ENCODE measurements around the gene IFRD2. TPM values are rescaled to one million over a fixed set of nuclear protein-coding genes. Genes with fewer than 3 reads are reported as not detected.
A peak's percentile ranks its signal among the peaks of the same experiment; 100 is the strongest.

Gene IFRD2
- total and polyA plus RNA-seq, 2 of the 13 experiments (the other 11 are each of a cell fraction or from before 2014, with no cell fraction given), result 32.8 to 96.1 TPM

DNA sequence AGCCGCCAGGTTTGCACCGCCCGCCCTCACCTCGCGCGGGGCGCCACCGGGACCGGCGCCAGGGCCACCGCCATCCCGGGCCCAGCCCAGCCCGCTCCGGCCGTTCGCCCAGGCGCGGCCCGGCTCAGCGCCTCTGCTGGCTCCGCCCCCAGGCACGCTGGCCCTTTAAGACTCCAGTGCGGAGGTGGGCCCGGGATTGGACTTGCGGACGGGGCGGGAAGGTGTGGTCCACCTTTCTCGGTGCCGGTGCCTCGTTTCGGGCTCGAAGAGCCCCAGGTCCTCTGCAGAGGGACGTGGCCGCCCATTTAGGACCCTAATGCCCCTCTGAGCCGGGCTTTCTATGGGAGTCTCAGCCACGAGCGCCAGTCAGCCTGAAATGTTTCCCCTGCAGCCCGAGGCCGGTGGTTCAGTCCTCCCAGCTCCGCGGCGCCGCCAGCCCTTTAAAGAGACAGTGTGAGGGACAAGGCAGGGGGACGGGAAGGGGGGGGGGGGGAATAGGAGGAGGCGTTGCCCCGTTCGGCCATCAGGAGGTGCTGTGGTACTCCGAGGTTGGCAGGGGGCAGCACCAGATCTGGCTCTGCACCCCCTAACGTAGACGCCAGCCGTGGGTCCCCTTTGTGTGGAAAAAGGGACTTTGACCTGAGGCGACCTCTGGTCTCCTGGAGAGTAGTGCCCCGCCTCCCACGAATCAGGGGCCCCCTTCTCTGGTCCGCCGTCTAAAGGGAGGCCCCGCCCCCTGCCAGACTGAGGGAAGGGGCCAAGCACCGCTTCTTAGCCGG, 29.3 kb upstream of the IFRD2 start (continued):
- TF ChIP-seq TBX3 (IDR thresholded peaks at IDR 0.05; ENCODE audit: borderline replicate concordance) (peak; percentile 31; the same call in 1 of the 2 replicates), SMAD1 (CRISPR knock-in tag; IDR thresholded peaks at IDR 0.05; ENCODE audit: borderline replicate concordance, low read depth) (no peak), HMGA1 (CRISPR knock-in tag; conservative IDR thresholded peaks at IDR 0.05) (no peak), SMC3 (IDR thresholded peaks at IDR 0.05; ENCODE audit: low read length) (peak; percentile 15), ZNF24 (IDR thresholded peaks at IDR 0.05) (no peak), EZH2 (conservative IDR thresholded peaks at IDR 0.05; ENCODE audit: low read depth, low read length) (no peak), BRCA1 (CRISPR knock-in tag; IDR thresholded peaks at IDR 0.05) (no peak), KLF16 (CRISPR knock-in tag; IDR thresholded peaks at IDR 0.05) (peak in 1 of 2 experiments; percentile 11; a peak in 1 of 4 replicates), BHLHE40 (IDR thresholded peaks at IDR 0.05; ENCODE audit: low read length) (peak; percentile 95), ZFX (CRISPR knock-in tag; IDR thresholded peaks at IDR 0.05; ENCODE audit: low read depth) (peak; percentile 74), ZNF232 (CRISPR knock-in tag; IDR thresholded peaks at IDR 0.05; ENCODE audit: borderline replicate concordance) (peak; percentile 26; the same call in 1 of the 2 replicates), FOSL2 (CRISPR knock-in tag; IDR thresholded peaks at IDR 0.05) (no peak; the same call in 1 of the 2 replicates), ZNF260 (CRISPR knock-in tag; IDR thresholded peaks at IDR 0.05; ENCODE audit: borderline replicate concordance, low read depth) (no peak), ZNF326 (CRISPR knock-in tag; IDR thresholded peaks at IDR 0.05; ENCODE audit: borderline replicate concordance) (no peak), HMG20B (CRISPR knock-in tag; conservative IDR thresholded peaks at IDR 0.05) (no peak), BORCS8-MEF2B (CRISPR knock-in tag; IDR thresholded peaks at IDR 0.05) (no peak), RFXAP (CRISPR knock-in tag; IDR thresholded peaks at IDR 0.05; ENCODE audit: borderline replicate concordance) (peak; percentile 76; the same call in 1 of the 2 replicates), RBFOX2 (IDR thresholded peaks at IDR 0.05; ENCODE audit: low read depth, low read length) (peak; percentile 92), TEAD2 (CRISPR knock-in tag; IDR thresholded peaks at IDR 0.05) (no peak), RFX5 (IDR thresholded peaks at IDR 0.05; ENCODE audit: low read depth, low read length) (no peak), FOXA1 (IDR thresholded peaks at IDR 0.05) (no peak), FOXA1 (CRISPR knock-in tag; IDR thresholded peaks at IDR 0.05) (no peak)
- TF ChIP-seq, protein P1, sequence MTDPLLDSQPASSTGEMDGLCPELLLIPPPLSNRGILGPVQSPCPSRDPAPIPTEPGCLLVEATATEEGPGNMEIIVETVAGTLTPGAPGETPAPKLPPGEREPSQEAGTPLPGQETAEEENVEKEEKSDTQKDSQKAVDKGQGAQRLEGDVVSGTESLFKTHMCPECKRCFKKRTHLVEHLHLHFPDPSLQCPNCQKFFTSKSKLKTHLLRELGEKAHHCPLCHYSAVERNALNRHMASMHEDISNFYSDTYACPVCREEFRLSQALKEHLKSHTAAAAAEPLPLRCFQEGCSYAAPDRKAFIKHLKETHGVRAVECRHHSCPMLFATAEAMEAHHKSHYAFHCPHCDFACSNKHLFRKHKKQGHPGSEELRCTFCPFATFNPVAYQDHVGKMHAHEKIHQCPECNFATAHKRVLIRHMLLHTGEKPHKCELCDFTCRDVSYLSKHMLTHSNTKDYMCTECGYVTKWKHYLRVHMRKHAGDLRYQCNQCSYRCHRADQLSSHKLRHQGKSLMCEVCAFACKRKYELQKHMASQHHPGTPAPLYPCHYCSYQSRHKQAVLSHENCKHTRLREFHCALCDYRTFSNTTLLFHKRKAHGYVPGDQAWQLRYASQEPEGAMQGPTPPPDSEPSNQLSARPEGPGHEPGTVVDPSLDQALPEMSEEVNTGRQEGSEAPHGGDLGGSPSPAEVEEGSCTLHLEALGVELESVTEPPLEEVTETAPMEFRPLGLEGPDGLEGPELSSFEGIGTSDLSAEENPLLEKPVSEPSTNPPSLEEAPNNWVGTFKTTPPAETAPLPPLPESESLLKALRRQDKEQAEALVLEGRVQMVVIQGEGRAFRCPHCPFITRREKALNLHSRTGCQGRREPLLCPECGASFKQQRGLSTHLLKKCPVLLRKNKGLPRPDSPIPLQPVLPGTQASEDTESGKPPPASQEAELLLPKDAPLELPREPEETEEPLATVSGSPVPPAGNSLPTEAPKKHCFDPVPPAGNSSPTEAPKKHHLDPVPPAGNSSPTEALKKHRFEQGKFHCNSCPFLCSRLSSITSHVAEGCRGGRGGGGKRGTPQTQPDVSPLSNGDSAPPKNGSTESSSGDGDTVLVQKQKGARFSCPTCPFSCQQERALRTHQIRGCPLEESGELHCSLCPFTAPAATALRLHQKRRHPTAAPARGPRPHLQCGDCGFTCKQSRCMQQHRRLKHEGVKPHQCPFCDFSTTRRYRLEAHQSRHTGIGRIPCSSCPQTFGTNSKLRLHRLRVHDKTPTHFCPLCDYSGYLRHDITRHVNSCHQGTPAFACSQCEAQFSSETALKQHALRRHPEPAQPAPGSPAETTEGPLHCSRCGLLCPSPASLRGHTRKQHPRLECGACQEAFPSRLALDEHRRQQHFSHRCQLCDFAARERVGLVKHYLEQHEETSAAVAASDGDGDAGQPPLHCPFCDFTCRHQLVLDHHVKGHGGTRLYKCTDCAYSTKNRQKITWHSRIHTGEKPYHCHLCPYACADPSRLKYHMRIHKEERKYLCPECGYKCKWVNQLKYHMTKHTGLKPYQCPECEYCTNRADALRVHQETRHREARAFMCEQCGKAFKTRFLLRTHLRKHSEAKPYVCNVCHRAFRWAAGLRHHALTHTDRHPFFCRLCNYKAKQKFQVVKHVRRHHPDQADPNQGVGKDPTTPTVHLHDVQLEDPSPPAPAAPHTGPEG (CRISPR knock-in tag; IDR thresholded peaks at IDR 0.05), result no peak
- TF ChIP-seq, protein P2, sequence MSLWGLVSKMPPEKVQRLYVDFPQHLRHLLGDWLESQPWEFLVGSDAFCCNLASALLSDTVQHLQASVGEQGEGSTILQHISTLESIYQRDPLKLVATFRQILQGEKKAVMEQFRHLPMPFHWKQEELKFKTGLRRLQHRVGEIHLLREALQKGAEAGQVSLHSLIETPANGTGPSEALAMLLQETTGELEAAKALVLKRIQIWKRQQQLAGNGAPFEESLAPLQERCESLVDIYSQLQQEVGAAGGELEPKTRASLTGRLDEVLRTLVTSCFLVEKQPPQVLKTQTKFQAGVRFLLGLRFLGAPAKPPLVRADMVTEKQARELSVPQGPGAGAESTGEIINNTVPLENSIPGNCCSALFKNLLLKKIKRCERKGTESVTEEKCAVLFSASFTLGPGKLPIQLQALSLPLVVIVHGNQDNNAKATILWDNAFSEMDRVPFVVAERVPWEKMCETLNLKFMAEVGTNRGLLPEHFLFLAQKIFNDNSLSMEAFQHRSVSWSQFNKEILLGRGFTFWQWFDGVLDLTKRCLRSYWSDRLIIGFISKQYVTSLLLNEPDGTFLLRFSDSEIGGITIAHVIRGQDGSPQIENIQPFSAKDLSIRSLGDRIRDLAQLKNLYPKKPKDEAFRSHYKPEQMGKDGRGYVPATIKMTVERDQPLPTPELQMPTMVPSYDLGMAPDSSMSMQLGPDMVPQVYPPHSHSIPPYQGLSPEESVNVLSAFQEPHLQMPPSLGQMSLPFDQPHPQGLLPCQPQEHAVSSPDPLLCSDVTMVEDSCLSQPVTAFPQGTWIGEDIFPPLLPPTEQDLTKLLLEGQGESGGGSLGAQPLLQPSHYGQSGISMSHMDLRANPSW (CRISPR knock-in tag; IDR thresholded peaks at IDR 0.05; ENCODE audit: borderline replicate concordance), result no peak; the same call in 1 of the 2 replicates

Measured in HepG2 (cell line).